Astrocyte (in vitro differentiated cells and primary cell): ENCODE measurements around the gene FRMPD3. TPM values are rescaled to one million over a fixed set of nuclear protein-coding genes. Genes with fewer than 3 reads are reported as not detected.

ENCODE experiments used
- DNase-seq: peaks from one replicate; pipeline ENCODE4 v3.0.0-alpha.2; 2010; ENCODE audit warnings: low read depth
- FAIRE-seq: peaks from 2 replicates; lab custom pipeline; 2011; peaks lifted over from hg19 to GRCh38; lab: Jason Lieb, UNC
- H2AFZ ChIP-seq: 2 replicates; pipeline ENCODE4 v1.6.0; 2012; ENCODE audit warnings: low read depth, low read length, inconsistent platforms
- H3K27ac ChIP-seq: 2 replicates; pipeline ENCODE4 v1.5.1; 2011; ENCODE audit warnings: low read depth, low read length, inconsistent platforms
- H3K27me3 ChIP-seq: 2 replicates; pipeline ENCODE4 v1.6.0; 2011; ENCODE audit warnings: low read length, inconsistent platforms; ENCODE audit not compliant: insufficient read depth
- H3K36me3 ChIP-seq: 2 replicates; pipeline ENCODE4 v1.5.1; 2011; ENCODE audit warnings: low read length, inconsistent platforms; ENCODE audit not compliant: insufficient read depth
- H3K4me1 ChIP-seq: 2 replicates; pipeline ENCODE4 v1.5.1; 2011; ENCODE audit warnings: low read length, inconsistent platforms; ENCODE audit not compliant: insufficient read depth
- H3K4me2 ChIP-seq: 2 replicates; pipeline ENCODE4 v1.6.0; 2012; ENCODE audit warnings: low read length, inconsistent platforms
- H3K4me3 ChIP-seq: 2 replicates; pipeline ENCODE4 v1.5.1; 2011; ENCODE audit warnings: low read depth, mild to moderate bottlenecking, low read length, inconsistent platforms; ENCODE audit not compliant: insufficient read depth
- H3K79me2 ChIP-seq: 2 replicates; pipeline ENCODE4 v1.6.0; 2012; ENCODE audit warnings: mild to moderate bottlenecking, low read length, inconsistent platforms; ENCODE audit not compliant: insufficient read depth
- H3K9ac ChIP-seq: 2 replicates; pipeline ENCODE4 v1.6.0; 2012; ENCODE audit warnings: mild to moderate bottlenecking, low read length, inconsistent platforms
- H3K9me3 ChIP-seq: 2 replicates; pipeline ENCODE4 v1.5.1; 2012; ENCODE audit warnings: low read depth, mild to moderate bottlenecking, low read length, inconsistent platforms; ENCODE audit not compliant: insufficient read depth
- H4K20me1 ChIP-seq: 2 replicates; pipeline ENCODE4 v1.6.0; 2012; ENCODE audit warnings: low read length, inconsistent platforms; ENCODE audit not compliant: insufficient read depth
- H3K27ac Mint-ChIP-seq: one replicate; pipeline ENCODE4 v1.8.0; 2021; ENCODE audit warnings: mild to moderate bottlenecking, mixed read lengths; ENCODE audit not compliant: unreplicated experiment
- H3K27me3 Mint-ChIP-seq: one replicate; pipeline ENCODE4 v1.8.0; 2021; ENCODE audit warnings: low read depth, mixed read lengths; ENCODE audit not compliant: unreplicated experiment
- H3K36me3 Mint-ChIP-seq: one replicate; pipeline ENCODE4 v1.8.0; 2021; ENCODE audit warnings: low read depth, mixed read lengths; ENCODE audit not compliant: unreplicated experiment
- H3K4me1 Mint-ChIP-seq: one replicate; pipeline ENCODE4 v1.8.0; 2021; ENCODE audit warnings: low read depth, mixed read lengths; ENCODE audit not compliant: unreplicated experiment
- H3K4me3 Mint-ChIP-seq: one replicate; pipeline ENCODE4 v1.8.0; 2021; ENCODE audit warnings: mild to moderate bottlenecking, moderate library complexity, mixed read lengths; ENCODE audit not compliant: unreplicated experiment
- H3K9me3 Mint-ChIP-seq: one replicate; pipeline ENCODE4 v1.8.0; 2021; ENCODE audit warnings: mild to moderate bottlenecking, mixed read lengths; ENCODE audit not compliant: unreplicated experiment
- EZH2 ChIP-seq: IDR thresholded peaks from 2 replicates; pipeline ENCODE4 v1.6.1; 2012; ENCODE audit warnings: mild to moderate bottlenecking, low read length, inconsistent platforms; ENCODE audit not compliant: insufficient read depth
- total RNA-seq: library from RNA; stranded (reverse); gene quantifications from 2 replicates; pipeline ENCODE4 v1.2.1, GENCODE V29; 2021
- TF ChIP-seq, protein P1 (sequence below): IDR thresholded peaks from 2 replicates; pipeline ENCODE4 v1.5.1; 2011; ENCODE audit warnings: low read depth, mild to moderate bottlenecking, inconsistent platforms, low read length, moderate library complexity; ENCODE audit not compliant: insufficient read depth

The FRMPD3 gene
- total RNA-seq, 1 donor from 2014 or later: 2.3 TPM

DNA sequence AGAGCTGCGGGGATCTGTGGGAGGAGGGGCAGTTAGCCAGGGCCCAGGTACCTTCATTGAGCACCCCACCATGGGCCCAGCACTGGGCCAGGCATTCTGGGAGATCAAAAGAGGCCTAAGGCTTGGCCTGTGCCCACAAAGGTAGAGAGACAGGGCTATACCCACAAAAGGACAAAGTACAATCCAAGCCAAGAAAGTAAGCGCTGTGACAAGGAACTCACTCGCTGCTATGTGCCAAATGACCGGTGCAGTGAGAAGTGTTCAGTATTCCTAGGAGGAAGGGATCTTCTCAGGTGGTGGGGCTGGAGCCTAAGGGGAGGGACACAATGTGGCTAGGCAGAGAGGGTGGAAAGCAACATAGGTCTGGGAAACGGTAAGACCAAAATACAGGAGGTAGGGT lies 8.8 kb upstream of the FRMPD3 start:
- Mint-ChIP-seq H3K27ac (no peak overlapping the region), H3K27me3 (peaks cover 12% of the 10 kb centered on the region), H3K36me3 (no peaks in the 10 kb centered on the region), H3K9me3 (no peaks in the 10 kb centered on the region), H3K4me1 (no peaks in the 10 kb centered on the region), H3K4me3 (no peak overlapping the region)
- no peak for DNase-seq
- no peaks in the 10 kb centered on the region for H3K79me2 ChIP-seq
- H3K27ac ChIP-seq: no peak overlapping the region
- H3K9ac ChIP-seq: no peak overlapping the region
- TF ChIP-seq, protein P1, sequence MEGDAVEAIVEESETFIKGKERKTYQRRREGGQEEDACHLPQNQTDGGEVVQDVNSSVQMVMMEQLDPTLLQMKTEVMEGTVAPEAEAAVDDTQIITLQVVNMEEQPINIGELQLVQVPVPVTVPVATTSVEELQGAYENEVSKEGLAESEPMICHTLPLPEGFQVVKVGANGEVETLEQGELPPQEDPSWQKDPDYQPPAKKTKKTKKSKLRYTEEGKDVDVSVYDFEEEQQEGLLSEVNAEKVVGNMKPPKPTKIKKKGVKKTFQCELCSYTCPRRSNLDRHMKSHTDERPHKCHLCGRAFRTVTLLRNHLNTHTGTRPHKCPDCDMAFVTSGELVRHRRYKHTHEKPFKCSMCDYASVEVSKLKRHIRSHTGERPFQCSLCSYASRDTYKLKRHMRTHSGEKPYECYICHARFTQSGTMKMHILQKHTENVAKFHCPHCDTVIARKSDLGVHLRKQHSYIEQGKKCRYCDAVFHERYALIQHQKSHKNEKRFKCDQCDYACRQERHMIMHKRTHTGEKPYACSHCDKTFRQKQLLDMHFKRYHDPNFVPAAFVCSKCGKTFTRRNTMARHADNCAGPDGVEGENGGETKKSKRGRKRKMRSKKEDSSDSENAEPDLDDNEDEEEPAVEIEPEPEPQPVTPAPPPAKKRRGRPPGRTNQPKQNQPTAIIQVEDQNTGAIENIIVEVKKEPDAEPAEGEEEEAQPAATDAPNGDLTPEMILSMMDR: no peak
- TF ChIP-seq EZH2: no peak
- no peaks in the 10 kb centered on the region for H4K20me1 ChIP-seq
- no peak overlapping the region for H2AFZ ChIP-seq
- peaks cover 3% of the 10 kb centered on the region for H3K27me3 ChIP-seq
- FAIRE-seq: no peak
- H3K4me3 ChIP-seq: no peak overlapping the region
- no peak overlapping the region for H3K4me2 ChIP-seq
- H3K4me1 ChIP-seq: no peaks in the 10 kb centered on the region
- no peaks in the 10 kb centered on the region for H3K9me3 ChIP-seq
- H3K36me3 ChIP-seq: no peaks in the 10 kb centered on the region

DNA sequence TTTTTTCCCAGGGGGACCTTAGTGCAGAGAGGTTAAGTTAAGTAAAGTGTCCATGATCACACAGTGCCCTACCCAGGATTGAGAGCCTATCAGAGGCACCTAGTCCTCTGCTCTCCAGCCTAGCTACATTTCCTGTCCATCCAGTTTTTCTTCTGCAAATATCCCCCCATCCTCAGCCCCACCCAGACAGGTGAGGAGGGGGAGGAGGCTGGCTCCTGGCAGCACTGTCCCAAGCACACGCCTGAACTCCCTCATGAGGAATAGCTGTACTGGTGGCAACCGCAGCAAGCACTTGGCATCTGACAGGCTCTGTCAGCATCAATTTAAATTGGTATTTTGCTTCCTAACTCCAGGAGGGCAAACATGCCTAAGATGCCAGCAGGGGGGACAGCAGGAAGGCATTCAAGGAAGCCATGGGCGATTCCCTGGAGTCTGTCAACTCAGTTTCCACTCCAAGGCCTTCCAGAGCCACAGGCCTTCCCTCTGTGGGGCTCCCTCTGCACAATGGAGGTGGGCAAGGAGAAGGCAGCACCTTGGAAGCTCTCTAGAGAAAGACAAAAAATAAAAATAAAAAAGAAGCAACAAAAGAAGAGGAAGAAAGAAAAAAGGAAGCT lies 6.4 kb upstream of the FRMPD3 start:
- Mint-ChIP-seq H3K36me3 (no peaks in the 10 kb centered on the region), H3K27ac (no peak overlapping the region), H3K4me1 (no peaks in the 10 kb centered on the region), H3K9me3 (no peaks in the 10 kb centered on the region), H3K27me3 (peaks cover 14% of the 10 kb centered on the region), H3K4me3 (no peak overlapping the region)
- TF ChIP-seq, protein P1: no peak
- no peak for TF ChIP-seq EZH2
- DNase-seq (no peak), FAIRE-seq (no peak)
- no peaks in the 10 kb centered on the region for H3K36me3 ChIP-seq
- no peak overlapping the region for H3K9ac ChIP-seq
- no peaks in the 10 kb centered on the region for H3K9me3 ChIP-seq
- H3K4me3 ChIP-seq: no peak overlapping the region
- H3K79me2 ChIP-seq: no peaks in the 10 kb centered on the region
- H3K27ac ChIP-seq: no peak overlapping the region
- H2AFZ ChIP-seq: no peak overlapping the region
- H3K27me3 ChIP-seq: peaks cover 3% of the 10 kb centered on the region
- no peaks in the 10 kb centered on the region for H3K4me1 ChIP-seq
- H4K20me1 ChIP-seq: no peaks in the 10 kb centered on the region
- H3K4me2 ChIP-seq: no peak overlapping the region

DNA sequence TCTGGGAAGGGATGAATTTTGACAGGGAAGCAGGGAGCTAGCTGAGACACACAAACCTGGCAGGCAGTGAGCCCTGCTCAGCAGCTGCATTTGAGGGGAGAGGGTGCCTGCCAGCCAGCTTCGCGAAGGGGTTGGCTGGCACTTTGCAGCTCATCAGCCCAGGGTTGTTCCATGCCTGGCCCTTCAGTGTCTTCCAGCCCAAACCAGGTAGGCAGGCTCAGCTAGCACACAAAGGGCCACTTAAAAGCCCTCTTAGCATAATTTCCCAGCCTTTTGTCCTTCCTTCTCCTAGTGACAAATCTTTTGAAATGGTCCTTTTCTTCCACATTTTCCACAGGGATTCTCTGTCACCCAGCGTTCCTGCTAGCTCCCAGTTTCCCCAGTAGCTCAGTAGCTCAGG lies 4.3 kb upstream of the FRMPD3 start:
- no peaks in the 10 kb centered on the region for H4K20me1 ChIP-seq
- H3K9me3 Mint-ChIP-seq: no peaks in the 10 kb centered on the region
- no peaks in the 10 kb centered on the region for H3K4me1 ChIP-seq
- H3K36me3 ChIP-seq: no peaks in the 10 kb centered on the region
- no peak overlapping the region for H3K4me2 ChIP-seq
- H3K36me3 Mint-ChIP-seq: no peaks in the 10 kb centered on the region
- H3K9me3 ChIP-seq: no peaks in the 10 kb centered on the region
- no peak overlapping the region for H3K4me3 ChIP-seq
- no peak overlapping the region for H3K27ac Mint-ChIP-seq
- no peaks in the 10 kb centered on the region for H3K79me2 ChIP-seq
- H3K27me3 Mint-ChIP-seq: peaks cover 16% of the 10 kb centered on the region
- no peak overlapping the region for H3K4me3 Mint-ChIP-seq
- TF ChIP-seq EZH2: no peak
- TF ChIP-seq, protein P1: no peak
- H3K27ac ChIP-seq: no peak overlapping the region
- no peak for DNase-seq
- H2AFZ ChIP-seq: no peak overlapping the region
- FAIRE-seq: no peak
- H3K27me3 ChIP-seq: peaks cover 3% of the 10 kb centered on the region
- H3K4me1 Mint-ChIP-seq: no peaks in the 10 kb centered on the region
- H3K9ac ChIP-seq: no peak overlapping the region
